Measurements from ENCODE around the gene TBC1D2.

DNA sequence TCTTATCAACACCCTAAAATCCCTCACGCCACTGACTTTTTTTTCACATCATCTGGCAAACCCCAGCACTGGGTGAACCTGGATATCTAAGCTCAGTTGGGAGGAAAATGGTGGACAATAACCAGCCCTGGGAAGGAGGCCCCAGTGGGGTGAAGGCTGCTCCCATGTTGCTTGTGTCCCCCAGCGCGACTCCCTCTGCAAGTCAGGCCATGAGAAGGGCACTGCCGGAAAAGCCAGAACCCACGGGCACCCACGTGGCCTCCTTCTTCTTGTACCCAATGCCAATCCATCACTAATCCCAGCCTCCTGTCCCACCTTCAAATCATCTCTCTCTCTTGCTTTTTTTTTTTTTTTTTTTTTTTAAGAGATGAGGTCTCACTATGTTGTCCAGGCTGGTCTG, 74.5 kb downstream of the TBC1D2 start:
- TF ChIP-seq CTCF (IDR thresholded peaks at IDR 0.05; ENCODE audit: low read depth, low read length) (no peak), EZH2phosphoT487 (IDR thresholded peaks at IDR 0.05; ENCODE audit: low read depth) (no peak)
